SJSA1 (cell line): ENCODE results near the gene SLC19A1. TPM values are rescaled to one million over a fixed set of nuclear protein-coding genes. Genes with fewer than 3 reads are reported as not detected.

Source experiments
- DNase-seq, 2 experiments: peaks; one replicate each; pipeline ENCODE4 v3.0.0-alpha.2; 2015 to 2020; ENCODE audit warnings: low spot score in 2 of 2, low read depth in 1 of 2
- H3K27ac ChIP-seq: fragments of 250-450 bp; sonication (Bioruptor Pico); 2 replicates; pipeline ENCODE4 v1.5.1; 2020; ENCODE audit warnings: mild to moderate bottlenecking, moderate library complexity
- H3K27me3 ChIP-seq: fragments of 250-450 bp; sonication (Bioruptor Pico); replicated peaks from 2 replicates; pipeline ENCODE4 v1.5.1; 2020; ENCODE audit warnings: mild to moderate bottlenecking, moderate library complexity
- H3K36me3 ChIP-seq: fragments of 250-450 bp; sonication (Bioruptor Pico); 2 replicates; pipeline ENCODE4 v1.5.1; 2020; ENCODE audit warnings: mild to moderate bottlenecking
- H3K4me1 ChIP-seq: fragments of 250-450 bp; sonication (Bioruptor Pico); replicated peaks from 2 replicates; pipeline ENCODE4 v1.6.1; 2021; ENCODE audit warnings: mild to moderate bottlenecking
- H3K4me3 ChIP-seq: fragments of 250-450 bp; sonication (Bioruptor Pico); 2 replicates; pipeline ENCODE4 v1.5.1; 2020; ENCODE audit warnings: mild to moderate bottlenecking
- H3K9me3 ChIP-seq: fragments of 250-450 bp; sonication (Bioruptor Pico); replicated peaks from 2 replicates; pipeline ENCODE4 v1.5.1; 2020; ENCODE audit warnings: mild to moderate bottlenecking
- total RNA-seq: library from RNA; depleted of rRNA; stranded (reverse); fragments of >200 nt; shearing (Covaris generic); gene quantifications from 2 replicates; pipeline ENCODE4 v1.2.3, GENCODE V29; 2014

Gene SLC19A1
- total RNA-seq, 1 experiment from 2014 or later, result 18.0 TPM

DNA sequence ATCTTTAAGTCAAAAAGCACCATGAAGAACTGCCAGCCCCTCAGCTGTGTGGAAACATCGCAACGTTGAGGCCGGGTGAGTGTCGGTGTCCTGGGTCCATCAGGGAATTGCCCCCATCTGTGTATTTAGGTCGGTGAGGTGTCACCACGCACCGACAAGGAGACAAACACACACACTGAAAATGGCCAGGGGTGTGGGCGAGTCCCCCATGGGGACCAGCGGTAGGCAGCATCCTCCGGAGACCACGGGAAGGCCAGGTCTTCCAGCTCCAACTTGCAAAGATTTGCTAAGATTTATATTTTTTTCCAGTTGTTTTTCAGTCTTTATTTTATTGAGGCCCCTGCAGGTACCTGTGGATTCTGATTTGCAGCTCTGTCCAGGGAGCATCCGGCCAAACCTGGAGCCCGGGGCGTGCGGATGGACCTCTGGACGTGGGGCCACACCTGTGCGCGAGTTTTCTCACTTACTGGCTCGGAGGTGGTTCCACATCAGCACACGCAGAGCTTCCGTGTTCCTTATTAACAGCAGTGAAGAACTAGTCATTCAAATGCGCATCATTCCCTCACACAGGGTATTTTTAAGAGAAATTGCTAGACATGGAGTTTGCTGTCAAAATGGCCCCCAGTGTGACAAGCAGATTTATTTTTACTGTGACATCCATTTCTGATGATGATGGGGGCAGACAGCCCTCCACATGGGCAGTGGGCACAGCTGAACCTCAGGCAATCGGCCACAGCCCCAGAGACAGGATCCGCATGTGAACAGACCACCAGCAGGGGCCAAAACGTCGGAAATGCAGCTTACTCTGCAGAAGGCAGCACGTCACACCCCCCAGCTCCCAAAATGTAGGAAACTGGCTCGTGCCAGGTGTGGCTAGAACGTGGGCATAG is 17.2 kb upstream of the SLC19A1 start:
- Histone ChIP-seq H3K4me1 (peaks cover 35% of the 10 kb centered on the region), H3K36me3 (peaks cover 37% of the 10 kb centered on the region), H3K27ac (no peak overlapping the region), H3K4me3 (no peak overlapping the region), H3K9me3 (peaks cover 2% of the 10 kb centered on the region; the same call in 1 of the 2 replicates), H3K27me3 (no peaks in the 10 kb centered on the region)
- no peak for DNase-seq

- H3K9me3 ChIP-seq, result no peaks in the 10 kb centered on the region
- H3K36me3 ChIP-seq, result peaks cover 35% of the 10 kb centered on the region
- no peak for DNase-seq
- H3K4me3 ChIP-seq, result no peak overlapping the region
- peaks cover 29% of the 10 kb centered on the region for H3K4me1 ChIP-seq
- no peak overlapping the region for H3K27ac ChIP-seq
- no peaks in the 10 kb centered on the region for H3K27me3 ChIP-seq
Observed at GRCh38 chr21:45558044-45558721, 15.9 kb upstream of the SLC19A1 start.

DNA sequence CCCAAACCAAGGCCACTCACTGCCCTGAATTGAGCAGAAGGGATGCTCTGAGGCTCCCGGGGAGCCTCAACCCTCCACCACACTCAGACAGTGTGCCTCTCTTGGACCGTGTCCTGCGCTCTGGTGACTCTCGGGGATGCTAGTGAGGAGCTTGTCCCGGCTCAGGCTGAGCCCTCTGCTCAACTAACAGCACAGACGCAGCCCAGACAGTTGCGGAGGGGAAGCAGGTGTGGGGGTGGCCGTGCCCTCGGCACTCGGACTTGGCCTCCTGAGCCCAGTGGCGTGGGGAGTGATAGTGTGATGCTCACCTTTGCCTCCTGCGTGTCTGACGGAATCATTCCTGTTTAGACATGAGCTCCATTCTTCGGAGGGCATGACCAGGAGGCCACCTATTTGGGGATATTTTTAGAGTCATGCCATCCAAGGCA is 15.4 kb upstream of the SLC19A1 start:
- no peak for DNase-seq

GRCh38 chr21:45556645-45557615 is 14.7 kb upstream of the SLC19A1 start:
- Histone ChIP-seq H3K9me3 (no peaks in the 10 kb centered on the region), H3K4me1 (peaks cover 22% of the 10 kb centered on the region), H3K4me3 (no peak overlapping the region), H3K27me3 (no peaks in the 10 kb centered on the region), H3K36me3 (peaks cover 36% of the 10 kb centered on the region), H3K27ac (no peak overlapping the region)
- DNase-seq, result no peak

More for the DNA sequence above, 15.4 kb upstream of the SLC19A1 start:
- Histone ChIP-seq H3K4me1 (peaks cover 23% of the 10 kb centered on the region), H3K4me3 (no peak overlapping the region), H3K27ac (no peak overlapping the region), H3K27me3 (no peaks in the 10 kb centered on the region), H3K9me3 (no peaks in the 10 kb centered on the region), H3K36me3 (peaks cover 36% of the 10 kb centered on the region)

DNA sequence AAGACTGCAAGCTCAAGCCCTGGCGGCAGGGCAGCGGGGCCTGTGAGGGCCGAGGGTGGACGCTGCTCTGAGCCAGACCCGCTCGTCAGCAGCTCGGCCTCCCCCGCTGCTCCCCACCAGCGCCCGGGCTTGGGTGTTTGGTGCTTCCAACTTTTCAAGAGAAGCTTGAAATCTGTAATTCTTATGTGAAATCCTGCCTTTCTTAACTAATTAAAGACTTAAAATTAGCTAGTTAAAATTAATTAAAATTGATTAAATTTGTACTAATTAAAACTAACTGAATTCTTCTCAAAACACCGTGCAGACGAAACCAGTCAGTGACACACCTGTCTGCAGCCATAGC is 14.0 kb upstream of the SLC19A1 start:
- Histone ChIP-seq H3K27me3 (no peaks in the 10 kb centered on the region), H3K4me1 (peaks cover 28% of the 10 kb centered on the region), H3K4me3 (peak overlapping the region; percentile 43), H3K27ac (no peak overlapping the region; the same call in 1 of the 2 replicates), H3K9me3 (no peaks in the 10 kb centered on the region), H3K36me3 (peaks cover 35% of the 10 kb centered on the region)
- DNase-seq, result no peak

- Histone ChIP-seq H3K4me1 (peaks cover 32% of the 10 kb centered on the region), H3K9me3 (no peaks in the 10 kb centered on the region), H3K36me3 (peaks cover 30% of the 10 kb centered on the region), H3K27ac (peak overlapping the region; percentile 80), H3K4me3 (peak overlapping the region; percentile 43), H3K27me3 (no peaks in the 10 kb centered on the region)
- DNase-seq, result peak; percentile 86 to 91
Observed at GRCh38 chr21:45555557-45556301, 13.5 kb upstream of the SLC19A1 start.

GRCh38 chr21:45555251-45555556 is 13.0 kb upstream of the SLC19A1 start:
- peaks cover 32% of the 10 kb centered on the region for H3K4me1 ChIP-seq
- H3K27me3 ChIP-seq, result no peaks in the 10 kb centered on the region
- H3K27ac ChIP-seq, result no peak overlapping the region
- DNase-seq, result no peak
- H3K36me3 ChIP-seq, result peaks cover 24% of the 10 kb centered on the region
- H3K4me3 ChIP-seq, result peak overlapping the region; percentile 43
- no peaks in the 10 kb centered on the region for H3K9me3 ChIP-seq

- peak overlapping the region; percentile 8; the same call in 1 of the 2 replicates for H3K27ac ChIP-seq
- peak; percentile 77 to 78 for DNase-seq
- peaks cover 32% of the 10 kb centered on the region for H3K4me1 ChIP-seq
- H3K27me3 ChIP-seq, result no peaks in the 10 kb centered on the region
- peak overlapping the region; percentile 48 for H3K4me3 ChIP-seq
- H3K36me3 ChIP-seq, result peaks cover 22% of the 10 kb centered on the region
- H3K9me3 ChIP-seq, result no peaks in the 10 kb centered on the region
Observed at GRCh38 chr21:45554477-45555175, 12.4 kb upstream of the SLC19A1 start.

DNA sequence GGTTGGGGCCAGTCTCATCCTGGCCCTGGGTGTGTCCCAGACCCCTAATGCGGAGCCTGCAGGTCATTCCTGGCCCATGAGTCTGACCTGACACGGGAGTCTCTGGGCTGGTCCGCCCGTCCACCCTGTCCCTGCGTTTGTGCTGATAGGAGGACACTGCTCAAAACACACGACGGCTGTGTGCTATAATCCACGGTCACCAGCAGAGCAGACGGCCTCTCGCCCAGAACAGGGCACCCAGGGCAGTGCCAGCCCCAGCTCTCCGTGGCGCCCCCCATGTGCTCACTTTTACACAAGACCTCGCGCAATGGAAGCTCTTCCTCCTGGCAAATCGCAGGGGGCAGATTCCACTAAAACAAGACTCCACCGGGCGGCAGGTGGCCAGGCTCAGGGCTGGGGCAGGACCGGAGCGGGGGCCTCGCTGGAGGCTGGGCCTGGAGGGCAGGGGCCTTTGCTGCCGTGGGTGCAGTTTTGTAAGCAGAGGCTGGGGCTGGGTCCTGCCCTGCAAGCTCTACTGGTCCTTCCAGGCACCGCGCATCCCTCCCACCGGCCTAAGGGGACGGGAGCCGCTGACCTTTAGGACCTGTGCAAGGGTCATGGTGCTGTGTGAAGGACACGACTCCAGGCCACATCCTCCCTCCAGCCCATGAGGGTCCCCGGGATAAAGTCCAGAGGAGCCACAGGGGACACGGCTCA is 10.6 kb upstream of the SLC19A1 start:
- H3K27me3 ChIP-seq, result no peaks in the 10 kb centered on the region
- DNase-seq, result no peak
- H3K4me1 ChIP-seq, result peaks cover 38% of the 10 kb centered on the region
- peaks cover 3% of the 10 kb centered on the region; the same call in 1 of the 2 replicates for H3K9me3 ChIP-seq
- H3K36me3 ChIP-seq, result peaks cover 14% of the 10 kb centered on the region
- H3K27ac ChIP-seq, result no peak overlapping the region
- H3K4me3 ChIP-seq, result no peak overlapping the region

DNA sequence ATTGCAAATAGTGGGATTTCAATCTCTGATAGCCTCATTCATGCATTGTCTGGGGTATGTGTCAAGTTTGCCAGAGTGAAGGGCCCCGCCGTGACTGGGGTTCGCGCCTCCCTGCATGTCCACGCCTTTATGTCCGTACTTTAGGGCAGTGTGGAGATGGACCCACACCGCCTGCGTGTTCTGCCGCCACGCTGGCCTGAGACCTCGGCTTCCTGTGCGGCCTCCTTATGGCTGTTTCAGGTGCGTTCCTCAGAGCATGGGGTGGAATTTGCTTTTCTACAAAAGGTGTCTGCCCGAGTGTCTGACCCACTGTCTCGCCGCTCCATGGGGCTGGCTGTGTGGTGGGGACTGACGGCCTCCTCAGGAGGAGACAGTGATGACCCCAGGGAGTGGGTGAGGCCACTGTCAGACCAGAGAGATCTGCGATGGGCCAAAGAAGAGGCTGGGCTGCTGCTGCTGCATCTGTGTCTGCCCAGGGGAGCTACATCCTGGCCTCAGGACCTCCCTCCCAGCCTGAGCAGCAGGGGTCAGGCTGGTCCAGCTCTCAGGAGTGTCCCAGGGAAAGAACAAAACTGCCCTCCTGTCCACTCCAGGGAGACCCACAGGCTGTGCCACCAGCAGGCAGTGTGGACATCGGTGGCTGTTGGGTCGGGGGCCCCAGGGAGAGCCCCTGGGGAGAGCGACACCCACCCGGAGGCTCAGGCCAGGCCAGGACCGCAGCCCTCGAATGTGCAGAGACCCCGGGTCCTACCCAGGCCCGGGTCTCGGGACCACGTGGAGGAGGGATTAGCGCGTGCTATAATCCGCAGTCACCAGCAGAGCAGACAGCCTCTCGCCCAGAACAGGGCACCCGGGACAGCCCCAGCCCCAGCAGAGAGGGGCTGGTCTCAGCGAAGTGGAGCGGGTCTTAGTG is 9.8 kb upstream of the SLC19A1 start:
- Histone ChIP-seq H3K4me3 (no peak overlapping the region), H3K27ac (no peak overlapping the region), H3K36me3 (peaks cover 7% of the 10 kb centered on the region), H3K4me1 (peaks cover 42% of the 10 kb centered on the region), H3K27me3 (no peaks in the 10 kb centered on the region), H3K9me3 (peaks cover 3% of the 10 kb centered on the region; the same call in 1 of the 2 replicates)
- DNase-seq, result no peak

GRCh38 chr21:45551316-45551715 is 9.1 kb upstream of the SLC19A1 start:
- peaks cover 7% of the 10 kb centered on the region for H3K36me3 ChIP-seq
- H3K4me1 ChIP-seq, result peaks cover 36% of the 10 kb centered on the region
- no peak overlapping the region for H3K4me3 ChIP-seq
- H3K27ac ChIP-seq, result no peak overlapping the region
- DNase-seq, result peak in 1 of 2 experiments; percentile 43
- H3K9me3 ChIP-seq, result peaks cover 3% of the 10 kb centered on the region; the same call in 1 of the 2 replicates
- H3K27me3 ChIP-seq, result no peaks in the 10 kb centered on the region
